ENCODE data around the gene NOC3L.
"Not testable (repeated sequence)": the region's sequence is repeated elsewhere in the genome, so short reads cannot be mapped to it uniquely, and the experiment has no call there.

Gene NOC3L

DNA sequence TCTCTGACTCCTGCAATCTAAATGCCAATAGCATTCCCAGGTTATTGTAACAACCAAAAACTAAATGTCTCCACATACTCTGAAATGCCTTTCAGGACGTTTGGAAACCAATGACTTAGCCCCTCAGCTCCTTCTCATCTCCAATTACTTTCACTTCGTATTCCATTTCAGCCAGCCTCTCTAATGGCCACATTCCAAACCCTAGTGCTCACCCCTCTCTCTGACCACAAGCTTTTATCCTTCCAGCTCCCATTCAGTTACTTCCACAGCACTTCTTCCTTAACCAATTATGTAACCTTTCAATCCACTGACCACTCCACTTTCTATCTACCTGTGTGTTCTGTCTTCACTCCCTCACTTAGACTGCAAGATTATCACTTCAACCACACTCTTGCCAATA is 4.3 kb downstream of the NOC3L start:
- DNase-seq, result no peak

DNA sequence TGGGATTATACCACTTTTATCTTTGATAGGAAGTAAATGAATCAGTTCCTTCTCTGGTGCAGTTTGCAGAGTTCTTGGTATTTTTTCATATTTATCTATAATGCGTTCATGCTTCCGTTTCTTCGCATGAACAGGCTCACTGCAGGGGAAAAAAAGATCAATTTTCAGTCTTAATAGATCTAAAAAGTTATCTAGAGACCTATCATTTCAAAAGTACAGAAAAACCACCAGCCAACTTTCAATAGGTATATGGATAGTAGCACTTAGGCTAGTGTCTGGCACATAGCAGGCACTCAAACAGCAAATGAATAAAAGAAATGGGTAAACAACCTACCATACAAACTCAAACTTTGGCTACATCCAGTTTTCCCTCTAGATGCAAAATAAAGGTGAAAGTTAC is 5.5 kb downstream of the NOC3L start:
- no peak for DNase-seq

DNA sequence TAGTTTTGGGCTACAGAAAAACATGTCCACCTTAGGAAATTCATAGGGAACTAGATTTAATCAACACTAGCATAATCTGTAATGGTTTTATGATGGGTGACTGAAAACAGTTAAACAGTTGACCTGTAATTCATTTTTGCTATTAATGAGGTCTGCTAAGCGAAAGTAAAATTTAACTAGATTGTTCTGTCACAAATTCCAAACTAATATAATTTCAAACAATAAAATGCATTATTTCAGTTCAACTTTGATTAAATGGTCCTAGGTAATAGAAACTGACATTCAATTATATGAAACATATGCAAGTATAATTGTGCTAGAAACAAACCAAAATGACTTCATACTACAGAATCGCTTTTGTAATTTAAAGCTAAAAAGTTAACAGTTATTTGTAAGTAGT is 6.9 kb downstream of the NOC3L start:
- DNase-seq, result no peak

DNA sequence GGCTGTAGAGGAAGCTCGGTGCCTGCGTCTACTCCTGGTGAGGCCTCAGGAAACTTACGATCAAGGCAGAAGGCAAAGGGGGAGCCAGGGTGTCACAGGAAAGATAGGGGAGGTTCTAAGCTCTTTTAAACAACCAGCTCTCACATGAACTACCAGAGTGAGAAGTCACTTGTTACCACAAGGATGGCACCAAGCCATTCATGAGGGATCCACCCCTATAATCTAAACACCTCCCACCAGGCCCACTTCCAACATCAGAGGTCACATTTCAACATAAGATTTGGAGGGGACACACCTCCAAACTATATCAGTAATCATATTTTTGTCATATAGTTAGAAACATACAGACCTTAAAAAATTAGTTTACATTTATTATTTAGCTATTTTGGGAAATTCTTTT is 9.4 kb downstream of the NOC3L start:
- no peak for DNase-seq

DNA sequence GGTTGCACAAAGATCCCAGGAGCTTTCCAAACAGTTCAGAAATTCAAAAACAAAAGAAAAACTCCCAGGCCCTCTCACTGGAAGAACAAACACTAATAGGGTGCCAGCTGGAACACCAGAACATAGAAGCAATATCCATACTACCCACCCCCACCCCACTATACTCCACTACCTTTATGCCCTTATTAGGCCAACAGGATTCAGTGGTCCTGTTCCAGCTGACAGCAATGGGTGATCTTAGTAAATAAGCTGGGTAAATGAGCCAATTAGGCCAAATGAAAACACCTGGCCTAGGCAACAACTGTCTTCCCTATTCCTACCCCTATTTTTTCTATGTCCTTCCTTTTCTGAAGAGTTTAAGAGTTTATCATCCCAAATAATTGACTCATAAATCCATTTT is 11.7 kb downstream of the NOC3L start:
- no peak for DNase-seq

DNA sequence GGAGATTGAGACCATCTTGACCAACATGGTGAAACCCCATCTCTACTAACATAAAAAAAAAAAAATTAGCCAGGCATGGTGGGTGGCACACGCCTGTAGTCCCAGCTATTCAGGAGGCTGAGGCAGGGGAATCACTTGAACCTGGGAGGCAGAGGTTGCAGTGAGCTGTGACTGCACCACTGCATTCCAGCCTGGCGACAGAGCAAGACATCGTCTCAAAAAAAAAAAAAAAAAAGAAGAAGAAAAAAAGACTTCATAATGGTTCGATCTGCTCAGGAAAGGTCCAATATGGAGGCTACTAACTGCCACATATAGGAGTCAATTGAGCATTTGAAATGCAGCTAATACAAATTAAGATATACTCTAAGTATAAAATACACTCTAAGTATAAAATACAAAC is 12.2 kb downstream of the NOC3L start:
- not testable (repeated sequence) for DNase-seq

DNA sequence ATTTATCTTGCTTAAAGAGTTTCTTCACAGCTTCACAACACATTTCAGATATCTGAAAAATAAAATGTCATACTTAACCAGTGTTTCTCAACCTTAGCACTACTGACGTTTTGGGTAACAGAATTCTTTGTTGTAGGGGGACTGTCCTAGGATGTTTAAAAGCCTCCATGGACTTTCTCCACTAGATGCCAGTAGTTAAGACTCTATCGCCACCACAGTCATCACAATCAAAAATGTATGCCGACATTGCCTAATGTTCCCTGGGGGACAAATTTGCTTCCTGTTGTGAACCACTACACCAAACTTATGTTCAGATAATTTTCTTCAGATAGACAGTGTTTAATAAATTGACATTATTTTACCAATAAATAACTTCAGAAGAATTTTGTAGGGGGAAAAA is 13.4 kb downstream of the NOC3L start:
- DNase-seq, result no peak

DNA sequence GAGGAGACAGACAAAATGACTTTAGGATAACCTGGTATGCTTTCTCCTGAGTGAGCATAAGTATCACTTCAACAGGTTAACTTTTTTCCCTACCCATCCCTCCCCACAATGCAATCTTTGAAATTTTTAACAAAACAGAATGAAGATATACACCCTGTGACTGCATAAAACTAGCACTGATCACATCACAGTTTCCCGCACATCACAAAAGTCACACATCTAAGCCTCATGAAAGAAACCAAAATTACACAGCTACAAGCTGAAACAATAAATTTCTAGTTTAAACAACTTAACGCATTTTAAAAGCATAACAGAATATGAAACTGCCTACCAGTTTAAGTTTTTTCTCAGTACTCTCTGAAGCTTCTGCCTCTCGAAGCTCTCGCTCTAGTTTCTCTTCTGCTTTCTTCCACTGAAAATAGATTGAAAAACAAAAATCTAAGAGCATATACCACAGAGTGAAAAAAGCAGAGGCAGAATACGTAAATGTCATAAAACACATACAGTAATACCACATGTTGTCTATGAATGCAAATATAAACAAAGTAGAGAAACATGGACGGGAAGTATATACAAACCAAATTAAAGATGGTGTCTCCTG is 18.1 kb downstream of the NOC3L start:
- no peak for DNase-seq

DNA sequence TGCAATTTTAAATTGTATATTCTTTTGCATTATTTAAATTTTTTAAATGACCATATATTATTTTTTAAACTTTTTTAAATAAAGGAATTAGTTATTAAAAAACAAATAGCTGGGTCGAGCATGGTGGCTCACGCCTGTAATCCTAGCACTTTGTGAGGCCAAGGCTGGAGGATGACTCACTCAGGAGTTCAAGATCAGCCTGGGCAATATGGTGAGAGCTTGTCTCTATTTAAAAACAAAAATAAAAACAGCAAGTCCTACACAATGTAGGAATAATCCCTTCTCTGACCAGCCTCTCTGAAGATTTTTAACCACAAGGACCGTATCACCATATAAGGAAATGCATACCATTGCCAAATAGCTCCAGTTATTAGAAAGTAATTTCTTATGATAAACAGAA is 19.6 kb downstream of the NOC3L start:
- no peak for DNase-seq

DNA sequence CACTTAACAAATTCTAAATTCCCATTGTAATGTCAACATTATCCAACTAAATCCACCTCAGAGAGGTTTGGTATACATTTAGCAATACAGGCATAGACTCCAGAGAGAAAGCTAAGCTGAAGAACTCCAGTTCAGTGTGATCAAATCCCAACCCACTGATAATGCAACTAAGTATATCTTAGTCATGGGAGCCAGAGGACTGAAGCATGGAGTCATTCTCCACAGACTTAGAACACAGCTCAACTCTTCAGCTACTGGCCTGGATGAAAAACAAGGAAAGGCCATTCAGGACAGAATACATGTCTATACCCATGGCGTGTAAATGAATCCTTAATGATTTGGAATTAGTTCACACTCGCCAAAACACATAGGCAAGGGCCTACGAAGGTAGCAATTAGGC is 27.9 kb downstream of the NOC3L start:
- no peak for DNase-seq

DNA sequence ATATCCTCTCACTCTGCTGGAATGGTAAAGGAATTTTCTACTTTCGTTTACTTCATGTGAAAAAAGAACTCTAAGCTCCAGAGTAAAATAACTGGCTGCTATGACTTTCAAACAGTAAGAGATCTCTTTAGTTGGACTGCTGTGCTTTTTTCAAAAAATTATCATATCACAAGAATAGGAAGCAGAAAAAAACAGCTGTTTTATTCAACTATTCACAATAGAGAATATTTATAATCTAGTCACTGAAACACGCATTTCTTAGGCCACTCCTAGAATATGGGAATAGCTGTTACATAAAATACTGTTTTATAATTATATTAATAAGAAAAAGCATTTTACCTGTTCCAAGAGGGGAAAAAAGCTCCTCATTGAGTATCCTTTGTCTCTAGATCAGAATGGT is 29.7 kb downstream of the NOC3L start:
- no peak for DNase-seq

DNA sequence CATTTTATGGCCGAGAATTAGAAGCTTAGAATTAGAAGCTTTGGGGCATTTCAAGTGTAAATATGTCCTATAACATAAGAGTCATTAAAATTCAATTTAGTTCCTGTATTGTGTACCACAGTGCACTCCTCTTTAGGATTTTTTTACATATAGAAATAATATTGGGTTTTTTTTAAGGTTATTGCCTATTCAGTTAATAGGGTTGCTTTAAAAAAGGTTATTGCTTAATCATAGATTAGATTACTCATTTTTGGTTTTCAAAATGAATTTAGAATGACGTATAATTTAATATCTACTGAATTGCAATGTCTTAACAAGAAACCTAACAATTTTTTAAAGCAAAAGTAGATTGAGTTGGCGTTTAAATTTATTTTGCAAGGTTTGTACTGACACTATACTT is 34.1 kb downstream of the NOC3L start:
- DNase-seq, result no peak

DNA sequence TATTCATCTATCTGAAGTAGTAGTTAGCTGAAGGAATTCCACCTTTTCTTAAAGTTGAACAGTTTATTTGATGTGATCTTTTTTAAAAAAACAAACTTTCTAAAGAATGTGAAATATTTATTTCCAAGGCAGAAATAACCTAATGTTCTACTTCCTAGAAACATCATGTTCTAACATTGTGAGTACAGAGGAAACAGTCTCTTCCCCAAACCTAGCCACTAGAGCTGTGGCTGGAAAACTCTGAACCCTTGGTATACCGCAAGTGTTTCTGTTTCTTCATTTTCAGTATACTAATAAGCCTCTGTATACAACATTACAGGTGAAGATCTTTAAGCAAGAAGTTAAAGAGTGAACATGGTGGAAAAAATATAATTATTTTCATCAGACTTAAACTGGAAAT is 35.1 kb downstream of the NOC3L start:
- DNase-seq, result no peak

DNA sequence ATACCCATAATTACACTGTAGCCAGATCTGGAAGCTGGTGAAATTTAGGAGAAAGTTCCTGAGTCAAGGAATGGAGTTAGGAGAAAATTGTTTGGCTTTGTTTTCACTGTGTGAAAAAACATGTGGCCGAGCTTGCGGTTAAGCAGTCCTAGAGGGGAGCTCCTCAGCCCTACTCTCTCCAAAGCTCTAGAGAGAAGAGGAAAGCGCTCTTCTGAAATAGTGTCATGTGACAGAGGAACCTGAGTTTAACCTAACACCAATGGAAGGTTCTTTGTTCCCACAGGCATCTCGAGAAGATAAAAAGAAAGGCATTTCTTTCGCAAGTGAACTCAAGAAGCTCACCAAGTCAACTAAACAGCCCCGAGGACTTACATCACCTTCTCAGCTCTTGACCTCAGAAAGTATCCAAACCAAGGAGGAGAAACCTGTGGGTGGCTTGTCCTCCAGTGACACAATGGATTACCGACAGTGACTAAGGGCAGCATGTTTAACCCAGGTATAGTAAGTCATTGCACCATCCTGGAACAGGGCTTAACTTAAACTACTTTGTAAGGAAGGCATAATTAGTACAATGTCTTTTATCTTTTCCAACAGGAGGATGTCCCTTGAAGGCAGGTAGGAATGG is 38.0 kb downstream of the NOC3L start:
- no peak for DNase-seq

DNA sequence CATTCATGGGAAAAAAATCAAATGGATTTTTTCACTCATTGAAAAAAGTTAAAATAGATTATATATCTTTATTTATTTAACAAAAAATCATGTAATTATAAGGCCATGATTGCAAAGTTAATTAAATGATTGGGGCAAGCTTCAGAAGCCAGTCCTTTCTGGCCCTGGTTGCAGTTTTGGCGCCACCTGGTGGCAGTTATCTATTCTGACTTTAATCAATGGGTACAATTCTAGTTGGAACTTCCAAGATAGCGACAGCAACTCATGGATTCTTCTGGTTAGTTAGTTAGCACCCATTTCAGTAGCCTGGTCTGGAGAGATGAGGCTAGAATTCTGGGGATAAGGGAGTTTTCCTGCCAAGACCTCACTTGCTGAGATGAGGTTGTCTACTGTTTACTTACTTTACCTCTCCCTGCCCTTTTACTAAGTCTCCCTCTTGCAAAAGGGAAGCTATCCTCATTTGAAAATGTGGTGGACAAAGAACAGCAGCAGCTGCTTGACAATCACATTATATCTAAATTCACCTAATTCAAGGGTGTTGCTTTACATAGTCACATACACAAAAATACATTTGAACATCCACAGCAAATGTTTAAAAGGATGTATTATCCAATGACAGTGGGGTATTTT is 42.3 kb downstream of the NOC3L start:
- peak; percentile 27 for DNase-seq

DNA sequence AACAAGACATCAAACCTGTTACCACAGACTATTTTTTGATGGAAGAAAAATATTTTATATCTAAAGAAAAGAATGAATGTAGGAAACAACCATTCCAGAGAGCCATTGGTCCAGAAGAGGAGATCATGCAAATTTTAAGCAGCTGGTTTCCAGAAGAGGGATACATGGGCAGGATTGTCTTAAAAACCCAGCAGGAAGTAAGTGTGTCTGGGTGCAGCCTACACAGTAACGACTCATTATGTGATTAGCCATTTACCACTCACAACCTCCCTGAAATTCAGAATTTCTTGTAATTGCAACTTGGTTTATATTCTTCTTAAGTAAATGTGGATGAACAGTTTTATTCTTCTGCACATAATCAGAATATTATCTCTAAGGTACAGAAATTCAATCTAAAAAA is 46.2 kb downstream of the NOC3L start:
- no peak for DNase-seq

DNA sequence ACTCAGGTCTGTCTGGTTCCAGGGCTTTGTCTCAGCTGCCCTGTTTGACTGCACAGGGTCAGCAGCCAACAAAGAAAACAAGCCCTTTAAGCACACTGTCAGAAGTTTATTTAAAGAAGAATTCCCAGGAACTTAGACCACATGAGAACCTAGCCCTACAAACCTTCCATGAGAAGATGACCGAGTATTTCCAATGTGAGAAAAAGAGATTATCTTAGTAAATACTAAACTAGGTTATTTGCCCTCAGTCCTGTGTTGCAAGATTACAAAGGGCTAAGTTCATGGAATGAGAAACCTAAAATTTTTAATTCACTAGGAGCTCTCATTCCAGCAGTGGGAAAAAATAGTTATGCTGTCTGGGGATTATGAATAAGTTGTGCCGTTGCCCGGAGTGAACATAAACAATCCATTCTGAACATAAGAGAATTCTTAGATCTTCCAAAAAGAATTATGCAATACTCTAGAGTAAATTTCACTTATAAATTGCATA is 46.7 kb downstream of the NOC3L start:
- no peak for DNase-seq

DNA sequence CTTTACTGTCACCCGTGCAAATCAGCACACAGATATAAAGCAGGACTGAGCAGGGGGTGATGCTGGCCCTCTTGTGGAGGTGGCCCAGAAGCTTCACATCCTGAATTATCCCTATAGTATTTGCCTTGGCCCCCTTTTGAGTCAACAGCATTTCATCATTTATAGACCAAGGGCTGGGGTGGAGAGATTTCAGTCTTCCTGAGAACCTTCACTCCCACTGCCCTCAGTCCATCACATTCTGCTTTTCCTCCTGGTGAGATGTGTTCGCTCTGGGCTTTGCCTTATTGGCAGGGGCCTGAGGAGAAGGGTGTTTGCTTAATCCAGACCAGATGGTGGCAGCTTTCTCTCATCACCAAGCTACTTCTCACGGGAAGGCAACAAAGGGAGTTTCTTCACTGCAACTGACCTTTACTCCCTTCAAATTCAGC is 47.7 kb downstream of the NOC3L start:
- DNase-seq, result no peak

DNA sequence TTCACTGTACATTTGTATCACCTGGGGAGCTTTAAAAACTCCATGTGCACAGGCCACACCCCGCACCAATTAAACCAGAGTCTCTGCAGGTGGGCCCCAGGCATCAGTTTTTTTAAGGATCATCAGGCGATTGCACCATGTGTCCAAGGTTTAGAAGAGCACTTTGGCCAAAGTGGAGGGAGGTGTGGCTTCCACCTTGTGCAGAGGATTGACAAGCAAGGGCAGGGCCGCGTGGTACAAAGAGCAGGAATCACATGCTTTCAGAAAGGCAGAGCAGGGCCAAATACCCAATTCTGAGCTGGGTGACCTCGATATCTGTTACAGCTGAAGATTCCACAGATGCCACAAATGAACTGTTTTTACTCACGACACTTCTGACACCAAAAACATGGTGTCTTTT is 52.4 kb downstream of the NOC3L start:
- no peak for DNase-seq

DNA sequence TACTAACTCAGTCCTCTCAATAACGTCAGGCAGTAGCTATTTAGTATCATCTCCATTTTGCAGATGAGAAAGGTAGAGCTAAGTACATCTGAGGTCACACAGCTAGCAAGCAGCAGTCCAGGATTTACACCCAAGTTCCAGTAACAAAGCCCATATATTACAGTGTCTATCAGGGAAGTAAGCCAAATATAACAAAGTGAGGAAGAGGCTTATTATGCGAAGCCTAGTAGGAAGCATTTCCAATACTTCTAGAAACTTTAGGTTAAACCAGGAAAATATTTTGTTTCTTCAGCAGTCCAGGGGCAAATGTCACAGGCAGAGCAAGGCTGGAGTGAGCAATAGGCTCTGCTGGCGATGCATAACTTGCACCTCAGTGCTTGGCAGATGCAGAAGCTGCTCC is 53.9 kb downstream of the NOC3L start:
- no peak for DNase-seq

DNA sequence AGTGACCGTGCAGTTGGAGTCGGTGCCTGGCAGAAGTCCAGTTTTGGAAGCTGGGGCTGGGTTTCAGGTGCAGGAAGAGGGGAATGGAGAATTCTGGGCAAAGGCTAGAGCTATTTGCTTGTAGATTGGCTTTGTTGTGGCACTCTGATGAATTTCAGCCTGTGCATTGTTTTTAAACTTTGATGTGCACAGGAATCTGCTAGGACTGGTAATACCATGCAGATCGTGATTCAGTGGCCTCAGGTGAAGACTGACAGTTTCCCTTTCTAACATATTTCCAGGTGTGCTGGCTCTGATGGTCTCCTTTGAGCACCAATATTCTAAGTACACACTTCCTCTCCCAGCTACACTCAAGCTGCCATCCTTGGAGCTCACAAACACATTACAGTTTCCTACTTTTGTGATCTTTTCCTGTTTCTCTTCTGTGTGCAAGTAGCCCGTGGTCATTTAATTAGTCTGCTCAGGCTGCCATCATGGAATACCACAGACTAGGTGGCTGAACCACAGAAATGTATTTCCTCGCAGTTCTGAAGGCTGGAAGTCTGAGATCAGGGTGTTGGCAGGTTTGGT is 55.6 kb downstream of the NOC3L start:
- DNase-seq, result no peak

DNA sequence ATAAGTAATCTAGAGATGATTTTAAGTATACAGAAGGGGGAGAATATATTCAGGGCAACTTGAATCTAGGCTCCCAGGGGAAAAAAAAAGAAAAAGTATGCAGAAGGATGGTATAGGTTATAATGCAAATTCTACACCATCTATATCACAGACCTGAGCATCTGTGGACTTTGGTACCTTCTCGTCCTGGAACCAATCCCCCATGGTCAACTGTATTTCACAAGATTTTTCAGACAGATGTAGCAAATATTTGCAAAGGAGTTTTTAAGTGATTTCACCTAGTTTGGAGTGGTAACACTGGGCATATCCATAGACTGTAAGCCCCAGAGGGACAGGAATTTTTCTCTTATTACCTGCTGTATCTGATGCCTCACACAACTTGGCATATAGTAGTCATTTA is 58.8 kb downstream of the NOC3L start:
- DNase-seq, result no peak

DNA sequence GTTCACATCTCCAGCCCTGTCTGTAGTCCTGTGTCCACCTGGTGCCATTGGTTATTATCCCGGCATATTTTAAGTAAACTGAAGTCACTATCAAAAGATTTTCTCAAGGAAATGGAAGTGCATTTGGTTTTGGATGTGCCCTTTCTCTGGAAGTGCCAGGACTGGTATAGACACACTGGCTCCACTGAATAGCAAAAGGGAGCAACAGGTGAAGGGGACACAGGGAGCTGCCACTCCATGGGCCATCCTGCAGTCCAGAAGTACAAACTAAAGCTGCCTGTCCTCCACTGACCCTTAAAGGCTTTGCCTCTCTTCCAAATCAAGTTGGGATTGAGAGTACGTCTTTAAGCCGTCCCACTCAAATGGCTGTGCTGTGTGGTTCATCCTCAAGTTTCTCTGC is 62.7 kb downstream of the NOC3L start:
- no peak for DNase-seq

DNA sequence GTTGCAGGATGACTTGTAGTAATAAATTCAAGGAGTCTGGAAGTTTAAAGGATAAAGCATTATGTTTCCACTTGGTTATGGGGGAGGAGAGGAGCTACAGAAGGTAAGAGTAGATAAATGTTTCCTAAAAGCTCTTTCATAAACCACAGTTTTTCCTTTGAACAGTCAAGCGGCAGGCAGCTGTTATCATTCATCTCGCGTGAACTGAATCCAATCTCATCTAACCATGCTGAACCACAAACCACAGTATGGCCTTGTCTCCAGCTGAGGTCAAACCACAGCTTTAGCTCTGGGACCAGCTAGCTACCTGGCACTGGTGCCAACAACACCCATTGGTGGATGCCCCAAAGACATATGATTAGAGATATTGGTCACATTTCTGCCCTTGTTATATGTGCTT is 63.3 kb downstream of the NOC3L start:
- no peak for DNase-seq

Data from effector CD8-positive, alpha-beta T cell (primary cell).